NAMALWA (cell line): Measurements from ENCODE around the gene SLC35A2.
A peak's percentile ranks its signal among the peaks of the same experiment; 100 is the strongest.
"Not testable (repeated sequence)": the region's sequence is repeated elsewhere in the genome, so short reads cannot be mapped to it uniquely, and the experiment has no call there.

Experiments used
- DNase-seq: peaks from one replicate; pipeline ENCODE4 v3.0.0-alpha.2; 2015; ENCODE audit warnings: low spot score

SLC35A2 gene

GRCh38 chrX:48902776-48903175, 8.7 kb downstream of the SLC35A2 start:
- no peak for DNase-seq

- no peak for DNase-seq
Observed at GRCh38 chrX:48902135-48902534, 9.3 kb downstream of the SLC35A2 start.

- DNase-seq = no peak
Observed at GRCh38 chrX:48901069-48901468, 10.4 kb downstream of the SLC35A2 start.

- no peak for DNase-seq
Observed at GRCh38 chrX:48899078-48899410, 12.4 kb downstream of the SLC35A2 start.

- DNase-seq = peak; percentile 95
Observed at GRCh38 chrX:48897625-48898306, 13.7 kb downstream of the SLC35A2 start, which contains the start of the genes PQBP1 and TIMM17B. PQBP1 (plus strand) TSS chrX:48897930; CDS start chrX:48898510, 580 bp downstream. TIMM17B (minus strand) TSS chrX:48897768; CDS start chrX:48897749, 19 bp downstream.

- peak; percentile 54 for DNase-seq
Observed at GRCh38 chrX:48897157-48897624, 14.3 kb downstream of the SLC35A2 start.

- no peak for DNase-seq
Observed at GRCh38 chrX:48896611-48897011, 14.8 kb downstream of the SLC35A2 start.

- DNase-seq = no peak
Observed at GRCh38 chrX:48894891-48895290, 16.6 kb downstream of the SLC35A2 start.

GRCh38 chrX:48893556-48894348, 17.7 kb downstream of the SLC35A2 start:
- DNase-seq = no peak

GRCh38 chrX:48892896-48893295, 18.6 kb downstream of the SLC35A2 start:
- DNase-seq = no peak

GRCh38 chrX:48891402-48892288, 19.8 kb downstream of the SLC35A2 start:
- DNase-seq = peak; percentile 72

GRCh38 chrX:48890934-48891401, 20.5 kb downstream of the SLC35A2 start:
- DNase-seq = no peak

GRCh38 chrX:48890296-48890925, 21.0 kb downstream of the SLC35A2 start:
- DNase-seq = no peak

GRCh38 chrX:48886586-48886985, 24.9 kb downstream of the SLC35A2 start:
- not testable (repeated sequence) for DNase-seq

GRCh38 chrX:48883729-48884128, 27.7 kb downstream of the SLC35A2 start:
- no peak for DNase-seq

- DNase-seq = not testable (repeated sequence)
Observed at GRCh38 chrX:48876944-48877343, 34.5 kb downstream of the SLC35A2 start.

- DNase-seq = not testable (repeated sequence)
Observed at GRCh38 chrX:48872017-48872416, 39.4 kb downstream of the SLC35A2 start.

- no peak for DNase-seq
Observed at GRCh38 chrX:48864210-48864609, 47.2 kb downstream of the SLC35A2 start.

GRCh38 chrX:48854898-48855297, 56.5 kb downstream of the SLC35A2 start:
- DNase-seq = peak; percentile 38

- not testable (repeated sequence) for DNase-seq
Observed at GRCh38 chrX:48854121-48854804, 57.2 kb downstream of the SLC35A2 start.

- not testable (repeated sequence) for DNase-seq
Observed at GRCh38 chrX:48853494-48853893, 58.0 kb downstream of the SLC35A2 start.
